Urinary bladder (tissue), 4 donors: ENCODE measurements around the gene HCN4. TPM values are rescaled to one million over a fixed set of nuclear protein-coding genes. Genes with fewer than 3 reads are reported as not detected.

ENCODE experiments used
- DNase-seq: peaks from one replicate; pipeline ENCODE4 v3.0.0-alpha.2; 2015; ENCODE audit errors: extremely low spot score
- H3K27ac ChIP-seq: one replicate; pipeline ENCODE4 v1.5.1; 2013; ENCODE audit warnings: low read depth, mild to moderate bottlenecking, moderate library complexity
- H3K36me3 ChIP-seq: one replicate; pipeline ENCODE4 v1.6.1; 2013; ENCODE audit warnings: mild to moderate bottlenecking, moderate library complexity; ENCODE audit not compliant: insufficient read depth
- H3K4me1 ChIP-seq: one replicate; pipeline ENCODE4 v1.6.1; 2013; ENCODE audit warnings: mild to moderate bottlenecking, moderate library complexity; ENCODE audit not compliant: insufficient read depth
- H3K4me3 ChIP-seq: one replicate; pipeline ENCODE4 v1.5.1; 2013; ENCODE audit warnings: low read depth, low read length
- WGBS: extraction: QIAGEN DNeasy Blood & Tissue Kit; methylation state at CpG from one replicate; pipeline ENCODE4 v1.1.7; 2013; 5-methylcytosine and 5-hydroxymethylcytosine counted together
- polyA plus RNA-seq: library from polyadenylated mRNA; stranded (reverse); fragments of 200-250 nt; gene quantifications from one replicate; pipeline ENCODE4 v1.2.3, GENCODE V29; 2013
- total RNA-seq: library from RNA; depleted of rRNA; stranded (reverse); fragments of >200 nt; gene quantifications from one replicate; pipeline ENCODE4 v1.2.3, GENCODE V29; 2014
- donor health status: healthy with polysubstance abuse.
- donor health status: healthy.

The HCN4 gene
- total and polyA plus RNA-seq, 2 donors: not detected

- Histone ChIP-seq H3K36me3 (no peaks in the 10 kb centered on the region), H3K4me1 (no peaks in the 10 kb centered on the region), H3K4me3 (no peak overlapping the region), H3K27ac (no peak overlapping the region)
- DNase-seq: no peak
- WGBS: 88% methylated on average over 19 of the region's 19 CpGs
Measured at GRCh38 chr15:73331991-73332925, 36.5 kb downstream of the HCN4 start.

- Histone ChIP-seq H3K36me3 (no peaks in the 10 kb centered on the region), H3K4me3 (no peak overlapping the region), H3K27ac (no peak overlapping the region), H3K4me1 (no peaks in the 10 kb centered on the region)
- DNase-seq: no peak
- 93% methylated on average over 5 of the region's 5 CpGs for WGBS
Measured at GRCh38 chr15:73331501-73331900, 37.3 kb downstream of the HCN4 start.

- WGBS: 78% methylated on average over 15 of the region's 15 CpGs
- no peaks in the 10 kb centered on the region for H3K4me1 ChIP-seq
- no peak for DNase-seq
Measured at GRCh38 chr15:73330206-73331051, 38.3 kb downstream of the HCN4 start.

GRCh38 chr15:73329501-73330200, 39.1 kb downstream of the HCN4 start:
- Histone ChIP-seq H3K4me1 (no peaks in the 10 kb centered on the region), H3K27ac (no peak overlapping the region), H3K36me3 (no peaks in the 10 kb centered on the region), H3K4me3 (no peak overlapping the region)
- 89% methylated on average over 21 of the region's 21 CpGs for WGBS
- DNase-seq: no peak

More at GRCh38 chr15:73330206-73331051, 38.3 kb downstream of the HCN4 start:
- H3K36me3 ChIP-seq: no peaks in the 10 kb centered on the region
- no peak overlapping the region for H3K4me3 ChIP-seq
- no peak overlapping the region for H3K27ac ChIP-seq

GRCh38 chr15:73328981-73329380, 39.8 kb downstream of the HCN4 start:
- no peak overlapping the region for H3K27ac ChIP-seq
- DNase-seq: no peak
- H3K4me1 ChIP-seq: no peaks in the 10 kb centered on the region
- no peak overlapping the region for H3K4me3 ChIP-seq
- WGBS: 75% methylated on average over 10 of the region's 10 CpGs
- no peaks in the 10 kb centered on the region for H3K36me3 ChIP-seq

- DNase-seq: no peak
- no peak overlapping the region for H3K4me3 ChIP-seq
Measured at GRCh38 chr15:73328149-73328820, 40.5 kb downstream of the HCN4 start.

GRCh38 chr15:73326157-73326556, 42.6 kb downstream of the HCN4 start:
- DNase-seq: no peak
- H3K4me1 ChIP-seq: no peaks in the 10 kb centered on the region
- no peak overlapping the region for H3K27ac ChIP-seq
- no peak overlapping the region for H3K4me3 ChIP-seq
- H3K36me3 ChIP-seq: no peaks in the 10 kb centered on the region
- 46% methylated on average over 4 of the region's 4 CpGs for WGBS

More at GRCh38 chr15:73328149-73328820, 40.5 kb downstream of the HCN4 start:
- no peaks in the 10 kb centered on the region for H3K4me1 ChIP-seq
- H3K36me3 ChIP-seq: no peaks in the 10 kb centered on the region
- WGBS: 84% methylated on average over 12 of the region's 12 CpGs
- H3K27ac ChIP-seq: no peak overlapping the region

GRCh38 chr15:73325191-73325861, 43.4 kb downstream of the HCN4 start:
- H3K4me1 ChIP-seq: no peaks in the 10 kb centered on the region
- no peaks in the 10 kb centered on the region for H3K36me3 ChIP-seq
- H3K4me3 ChIP-seq: no peak overlapping the region
- H3K27ac ChIP-seq: no peak overlapping the region
- no peak for DNase-seq
- WGBS: 68% methylated on average over 29 of the region's 29 CpGs

GRCh38 chr15:73324496-73325170, 44.1 kb downstream of the HCN4 start:
- H3K27ac ChIP-seq: no peak overlapping the region
- no peaks in the 10 kb centered on the region for H3K4me1 ChIP-seq
- no peak overlapping the region for H3K4me3 ChIP-seq
- no peak for DNase-seq
- H3K36me3 ChIP-seq: no peaks in the 10 kb centered on the region
- 93% methylated on average over 16 of the region's 16 CpGs for WGBS

- Histone ChIP-seq H3K4me3 (no peak overlapping the region), H3K36me3 (no peaks in the 10 kb centered on the region), H3K4me1 (no peaks in the 10 kb centered on the region), H3K27ac (no peak overlapping the region)
- no peak for DNase-seq
- WGBS: 93% methylated on average over 16 of the region's 16 CpGs
Measured at GRCh38 chr15:73323956-73324355, 44.8 kb downstream of the HCN4 start.

GRCh38 chr15:73323374-73323955, 45.3 kb downstream of the HCN4 start:
- Histone ChIP-seq H3K4me3 (no peak overlapping the region), H3K4me1 (no peaks in the 10 kb centered on the region), H3K36me3 (no peaks in the 10 kb centered on the region), H3K27ac (no peak overlapping the region)
- 91% methylated on average over 30 of the region's 30 CpGs for WGBS
- DNase-seq: no peak
